Endothelial cell of coronary artery (primary cell): ENCODE results near the gene GP1BB. TPM values are rescaled to one million over a fixed set of nuclear protein-coding genes. Genes with fewer than 3 reads are reported as not detected.

Experiments
- total RNA-seq: library from RNA; depleted of rRNA; stranded (reverse); fragments of >200 nt; gene quantifications from 2 replicates; pipeline ENCODE4 v1.2.3, GENCODE V29; 2014

Gene GP1BB
- total RNA-seq: 0.54 and 1.6 TPM in 2 replicates

DNA sequence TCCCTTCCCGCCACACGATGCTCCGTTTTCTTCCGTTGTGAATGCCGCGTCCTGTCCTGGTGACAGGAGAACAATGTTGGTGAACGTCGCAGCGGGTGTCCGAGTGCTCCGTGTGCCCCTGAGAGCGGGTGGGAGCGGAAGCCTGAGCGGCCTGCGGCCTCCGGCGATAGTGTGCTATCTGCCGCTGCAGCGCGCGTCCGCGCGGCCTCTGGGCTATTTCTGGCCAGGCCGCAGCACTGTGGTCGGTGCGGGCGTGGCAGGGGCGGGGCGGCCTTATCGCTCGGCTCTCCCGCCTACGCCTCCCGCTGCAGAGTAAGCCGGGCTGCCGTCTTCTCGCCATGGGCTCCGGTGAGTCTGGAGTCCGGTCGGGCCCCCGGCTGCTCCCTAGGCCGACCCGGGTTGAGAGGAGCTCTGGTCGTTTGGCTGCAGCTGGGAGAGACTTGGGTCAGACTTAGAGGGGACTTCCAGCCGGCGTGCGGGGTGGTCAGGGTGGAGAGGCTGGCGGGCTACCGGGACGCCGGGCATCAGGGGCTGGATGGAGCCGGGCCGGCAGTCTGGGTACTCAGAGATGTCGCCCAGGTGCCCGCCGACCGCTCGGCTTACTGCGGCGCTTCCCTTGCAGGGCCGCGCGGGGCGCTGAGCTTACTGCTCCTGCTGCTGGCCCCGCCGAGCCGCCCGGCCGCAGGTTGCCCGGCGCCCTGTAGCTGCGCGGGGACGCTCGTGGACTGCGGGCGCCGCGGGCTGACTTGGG, at the start of gene GP1BB:
TSS of gene GP1BB (plus strand) at position 308 of the 751 bp plus-strand sequence. CDS start at position 339, 31 bp downstream.

DNA sequence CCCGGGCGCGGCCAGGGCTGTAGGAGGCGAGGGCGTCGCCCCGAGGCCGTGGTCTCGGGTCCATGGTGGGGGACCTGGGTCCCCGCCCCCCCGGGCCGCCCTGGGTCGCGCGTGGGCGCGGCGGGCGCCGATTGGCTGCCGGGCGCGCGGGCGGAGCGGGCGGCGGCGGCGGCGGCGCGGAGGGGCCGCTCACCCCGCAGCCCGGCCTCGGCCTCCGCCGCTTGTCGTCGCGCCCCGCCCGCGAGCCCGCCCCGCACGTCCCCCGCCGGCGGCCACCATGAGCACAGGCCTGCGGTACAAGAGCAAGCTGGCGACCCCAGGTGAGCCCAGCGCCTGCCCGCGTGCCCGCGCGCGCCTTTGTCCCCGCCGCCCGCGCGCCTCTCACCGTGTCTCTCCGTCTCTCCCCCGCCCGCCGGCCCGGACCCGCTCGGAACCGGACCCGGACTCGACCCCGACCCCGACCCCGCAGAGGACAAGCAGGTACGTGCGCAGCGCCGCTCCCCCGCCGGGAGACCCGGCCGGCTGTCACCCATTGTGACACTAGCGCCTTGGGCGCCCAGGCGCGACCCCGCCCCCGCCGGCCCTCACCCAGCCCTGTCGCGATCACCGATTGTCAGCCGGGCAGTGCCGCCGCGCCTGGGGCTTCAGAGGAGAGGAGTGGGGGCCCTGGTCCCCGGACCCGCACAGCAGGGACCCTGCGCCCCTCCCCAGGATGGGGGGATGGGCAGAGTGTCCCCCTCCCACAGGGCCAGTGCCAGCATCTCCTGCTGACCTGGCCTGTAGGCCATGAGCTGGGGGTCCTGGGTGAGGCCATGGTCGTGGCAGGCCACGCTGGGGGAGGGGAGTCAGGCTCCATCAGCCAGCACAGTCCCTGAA, 8.8 kb upstream of the GP1BB start, which contains the start of gene SEPTIN5:
TSS of gene SEPTIN5 (plus strand) at position 192 of the 876 bp plus-strand sequence. CDS start at position 278, 86 bp downstream.

DNA sequence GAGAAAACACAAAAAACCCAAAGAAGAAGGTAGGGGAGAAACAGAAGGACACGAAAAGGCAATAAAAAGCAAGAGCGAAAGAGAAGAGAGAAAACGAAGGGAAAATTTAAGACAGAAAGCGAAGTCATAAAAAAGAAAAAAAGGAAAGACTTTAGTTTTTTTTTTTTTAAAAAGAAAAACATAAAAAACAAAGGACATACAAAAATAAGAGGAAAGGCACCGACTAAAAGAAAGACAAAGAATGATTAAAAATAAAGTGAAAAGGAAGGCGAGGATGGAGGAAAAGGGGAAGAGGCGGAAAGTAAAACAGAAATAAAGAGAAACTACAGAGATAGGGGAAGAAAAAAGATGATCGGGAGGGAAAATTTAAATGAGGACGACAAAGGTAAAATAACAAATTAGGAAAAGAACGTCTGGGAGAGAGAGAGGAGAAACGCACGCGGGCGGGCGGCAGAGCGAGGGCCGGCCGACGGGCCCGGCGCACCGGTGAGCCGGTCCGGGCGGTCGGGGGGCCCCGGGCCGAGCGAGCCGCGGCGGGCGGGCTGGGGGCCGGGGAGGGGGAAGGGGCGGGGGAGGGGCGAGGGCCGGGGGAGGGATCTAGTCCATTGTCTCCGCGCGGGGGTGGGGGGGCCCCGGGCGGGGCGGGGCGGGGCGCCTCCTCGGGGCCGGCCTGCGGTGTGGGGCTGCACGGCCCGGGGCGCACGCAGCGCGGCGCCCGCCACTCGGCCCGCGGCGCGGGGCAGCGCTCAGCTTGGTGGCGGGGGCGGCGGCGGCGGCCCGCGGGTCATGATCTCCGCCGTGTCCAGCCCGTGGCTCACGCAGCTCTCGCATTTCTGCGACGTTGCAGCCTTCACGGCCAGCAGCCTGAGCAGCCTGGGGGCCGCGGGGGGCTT, 37.0 kb downstream of the GP1BB start, which contains the start of gene TBX1:
TSS of gene TBX1 (plus strand) at position 721 of the 893 bp plus-strand sequence. CDS start at position 787, 66 bp downstream.

Other genes with a start within 250 kb of the GP1BB start
- gene UFD1, start 244.3 kb upstream of the GP1BB start, total RNA-seq: 113 and 153 TPM in 2 replicates
- gene CDC45, start 243.6 kb upstream of the GP1BB start, total RNA-seq: 12.5 and 35.9 TPM in 2 replicates
- gene CLDN5, start 199.1 kb upstream of the GP1BB start, total RNA-seq: 433 and 857 TPM in 2 replicates
- gene SEPTIN5, start 9.0 kb upstream of the GP1BB start, total RNA-seq: 14.2 and 26.4 TPM in 2 replicates
- gene TBX1, start 37.2 kb downstream of the GP1BB start, total RNA-seq: 6.5 and 13.4 TPM in 2 replicates
- gene GNB1L, start 131.3 kb downstream of the GP1BB start, total RNA-seq: 4.9 and 11.1 TPM in 2 replicates
- 12.5 and 26.2 TPM in 2 replicates for gene RTL10, start 131.3 kb downstream of the GP1BB start, total RNA-seq
- gene COMT, start 218.2 kb downstream of the GP1BB start, total RNA-seq: 215 and 296 TPM in 2 replicates
- 43.5 and 156 TPM in 2 replicates for gene TXNRD2, start 218.3 kb downstream of the GP1BB start, total RNA-seq